ENCODE results near the gene CAPZA2.

DNA sequence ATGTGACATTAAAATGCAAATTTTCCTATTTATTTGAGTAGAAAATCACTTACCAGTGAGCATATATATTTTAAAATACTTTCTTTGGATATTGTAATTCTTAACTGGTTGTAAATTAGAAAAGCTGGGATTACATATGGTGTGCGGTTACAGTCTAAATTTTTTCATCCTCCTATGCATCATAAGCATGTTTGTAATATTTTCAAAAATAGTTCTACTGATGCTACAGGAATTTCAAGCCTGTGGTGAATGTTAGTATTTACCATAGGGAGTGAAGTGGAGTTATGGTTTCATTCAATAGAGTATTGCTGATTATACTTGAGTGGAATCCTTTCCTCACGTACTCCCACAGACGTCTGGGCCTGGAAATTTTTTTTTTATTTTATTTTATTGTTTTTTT, 56.3 kb downstream of the CAPZA2 start:
- TF ChIP-seq POLR2A (IDR thresholded peaks at IDR 0.05), result no peak
- TF ChIP-seq, protein P1, sequence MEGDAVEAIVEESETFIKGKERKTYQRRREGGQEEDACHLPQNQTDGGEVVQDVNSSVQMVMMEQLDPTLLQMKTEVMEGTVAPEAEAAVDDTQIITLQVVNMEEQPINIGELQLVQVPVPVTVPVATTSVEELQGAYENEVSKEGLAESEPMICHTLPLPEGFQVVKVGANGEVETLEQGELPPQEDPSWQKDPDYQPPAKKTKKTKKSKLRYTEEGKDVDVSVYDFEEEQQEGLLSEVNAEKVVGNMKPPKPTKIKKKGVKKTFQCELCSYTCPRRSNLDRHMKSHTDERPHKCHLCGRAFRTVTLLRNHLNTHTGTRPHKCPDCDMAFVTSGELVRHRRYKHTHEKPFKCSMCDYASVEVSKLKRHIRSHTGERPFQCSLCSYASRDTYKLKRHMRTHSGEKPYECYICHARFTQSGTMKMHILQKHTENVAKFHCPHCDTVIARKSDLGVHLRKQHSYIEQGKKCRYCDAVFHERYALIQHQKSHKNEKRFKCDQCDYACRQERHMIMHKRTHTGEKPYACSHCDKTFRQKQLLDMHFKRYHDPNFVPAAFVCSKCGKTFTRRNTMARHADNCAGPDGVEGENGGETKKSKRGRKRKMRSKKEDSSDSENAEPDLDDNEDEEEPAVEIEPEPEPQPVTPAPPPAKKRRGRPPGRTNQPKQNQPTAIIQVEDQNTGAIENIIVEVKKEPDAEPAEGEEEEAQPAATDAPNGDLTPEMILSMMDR (IDR thresholded peaks at IDR 0.05), result no peak

All from heart left ventricle (tissue), 13 donors.